Body of pancreas (tissue), 4 donors: Measurements from ENCODE around the gene FOS.

ENCODE experiments used
- CTCF ChIP-seq, 7 experiments: fragments of 450-650 bp in 4 of 7; fragments of 200-600 bp in 3 of 7; sonication (generic) in 3 of 7; IDR thresholded peaks; one replicate each; pipeline ENCODE4 v1.5.1; 2016 to 2019; ENCODE audit warnings: antibody characterized with exemption in 7 of 7
- POLR2A ChIP-seq, 3 donors: fragments of 450-650 bp; IDR thresholded peaks; one replicate each; pipeline ENCODE4 v1.6.1; 2016; ENCODE audit warnings: antibody characterized with exemption in 3 of 3, mild to moderate bottlenecking in 2 of 3

- TF ChIP-seq CTCF (IDR thresholded peaks at IDR 0.05) (no peak), POLR2A (IDR thresholded peaks at IDR 0.05) (no peak)
Measured at GRCh38 chr14:75319021-75319420, 40.4 kb downstream of the FOS start.
